Retinal pigment epithelial cell (primary cell): ENCODE results near the gene CD8B2.
"Not testable (repeated sequence)": the region's sequence is repeated elsewhere in the genome, so short reads cannot be mapped to it uniquely, and the experiment has no call there.

ENCODE experiments used
- DNase-seq: peaks from one replicate; pipeline ENCODE4 v3.0.0-alpha.2; 2010; ENCODE audit warnings: low read depth
- H3K4me3 ChIP-seq: 2 replicates; pipeline ENCODE4 v1.5.1; 2011; ENCODE audit warnings: mild to moderate bottlenecking, low read length, control low read depth, moderate library complexity
- TF ChIP-seq, protein P1 (sequence below): conservative IDR thresholded peaks from 2 replicates; pipeline ENCODE4 v1.5.1; 2011; ENCODE audit warnings: low read depth, low read length, control low read depth, inconsistent platforms

The CD8B2 gene

DNA sequence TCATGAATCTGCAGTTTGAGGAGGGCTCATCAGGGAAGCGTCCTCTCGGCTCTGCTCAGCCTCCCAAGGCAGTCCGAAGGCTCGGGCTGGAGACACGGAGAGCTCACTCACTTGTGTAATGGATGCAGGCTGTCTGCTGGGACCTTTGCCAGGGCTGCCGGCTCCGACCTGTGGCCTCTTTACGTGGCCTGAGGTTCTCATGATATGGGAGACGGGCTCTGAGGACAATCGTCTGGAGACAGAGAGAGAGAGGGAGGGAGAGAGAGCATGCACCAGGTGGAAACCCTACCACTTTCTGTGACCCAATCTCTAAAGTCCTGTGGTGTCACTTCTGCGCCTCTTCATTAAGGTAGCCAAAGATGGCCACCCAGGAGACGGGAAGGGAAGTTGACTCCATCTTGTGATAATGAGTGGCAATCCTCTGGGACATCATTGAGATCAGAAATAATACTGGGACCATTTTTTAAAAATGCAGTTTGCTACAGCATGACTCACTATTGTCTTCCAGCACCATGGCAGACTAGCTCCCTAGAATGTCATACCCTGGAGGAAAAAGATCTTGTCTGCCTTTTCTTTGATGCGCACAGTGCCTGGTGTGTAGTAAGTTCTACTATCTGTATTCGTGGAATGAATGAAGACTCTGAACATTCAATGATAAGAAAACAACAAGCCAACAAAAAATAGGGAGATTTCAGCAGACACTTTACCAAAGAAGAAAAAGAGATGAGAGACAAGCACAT is 60.2 kb downstream of the CD8B2 start:
- TF ChIP-seq, protein P1, sequence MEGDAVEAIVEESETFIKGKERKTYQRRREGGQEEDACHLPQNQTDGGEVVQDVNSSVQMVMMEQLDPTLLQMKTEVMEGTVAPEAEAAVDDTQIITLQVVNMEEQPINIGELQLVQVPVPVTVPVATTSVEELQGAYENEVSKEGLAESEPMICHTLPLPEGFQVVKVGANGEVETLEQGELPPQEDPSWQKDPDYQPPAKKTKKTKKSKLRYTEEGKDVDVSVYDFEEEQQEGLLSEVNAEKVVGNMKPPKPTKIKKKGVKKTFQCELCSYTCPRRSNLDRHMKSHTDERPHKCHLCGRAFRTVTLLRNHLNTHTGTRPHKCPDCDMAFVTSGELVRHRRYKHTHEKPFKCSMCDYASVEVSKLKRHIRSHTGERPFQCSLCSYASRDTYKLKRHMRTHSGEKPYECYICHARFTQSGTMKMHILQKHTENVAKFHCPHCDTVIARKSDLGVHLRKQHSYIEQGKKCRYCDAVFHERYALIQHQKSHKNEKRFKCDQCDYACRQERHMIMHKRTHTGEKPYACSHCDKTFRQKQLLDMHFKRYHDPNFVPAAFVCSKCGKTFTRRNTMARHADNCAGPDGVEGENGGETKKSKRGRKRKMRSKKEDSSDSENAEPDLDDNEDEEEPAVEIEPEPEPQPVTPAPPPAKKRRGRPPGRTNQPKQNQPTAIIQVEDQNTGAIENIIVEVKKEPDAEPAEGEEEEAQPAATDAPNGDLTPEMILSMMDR: no peak
- no peak overlapping the region for H3K4me3 ChIP-seq
- DNase-seq: no peak

DNA sequence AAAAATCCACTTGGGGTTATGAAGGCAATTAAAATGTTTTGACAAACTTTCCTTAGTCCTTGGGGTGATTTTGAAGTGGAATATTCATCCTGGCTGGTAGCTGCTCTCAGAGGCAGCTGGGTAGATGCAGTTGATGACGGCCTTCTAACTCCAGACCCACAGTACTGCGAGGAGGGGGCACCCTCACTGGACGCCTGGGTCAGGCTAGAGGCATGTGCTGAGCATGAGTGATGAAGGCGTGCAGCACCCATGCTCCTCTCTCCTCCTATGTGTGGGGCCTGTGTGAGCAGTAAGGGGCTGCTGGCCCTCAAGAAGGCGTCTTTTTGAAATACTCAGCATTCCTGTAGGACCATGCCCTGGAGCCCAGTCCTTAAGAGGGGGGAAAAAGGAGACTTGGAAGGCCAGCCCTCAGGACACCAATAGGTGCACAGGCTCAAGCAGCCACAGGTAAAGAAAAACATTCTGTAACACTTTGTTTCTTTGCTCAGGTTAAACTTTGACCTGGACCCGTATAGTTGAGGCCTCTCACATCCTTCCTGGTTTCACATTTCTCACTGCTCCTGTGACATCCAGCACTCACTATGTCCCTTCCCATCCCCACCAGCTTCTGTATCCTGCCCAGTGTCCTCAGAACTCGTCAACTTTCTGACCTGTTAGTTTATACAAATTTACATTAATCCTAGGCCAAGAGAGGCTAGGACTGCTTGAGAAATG is 64.4 kb downstream of the CD8B2 start:
- TF ChIP-seq, protein P1: no peak

DNA sequence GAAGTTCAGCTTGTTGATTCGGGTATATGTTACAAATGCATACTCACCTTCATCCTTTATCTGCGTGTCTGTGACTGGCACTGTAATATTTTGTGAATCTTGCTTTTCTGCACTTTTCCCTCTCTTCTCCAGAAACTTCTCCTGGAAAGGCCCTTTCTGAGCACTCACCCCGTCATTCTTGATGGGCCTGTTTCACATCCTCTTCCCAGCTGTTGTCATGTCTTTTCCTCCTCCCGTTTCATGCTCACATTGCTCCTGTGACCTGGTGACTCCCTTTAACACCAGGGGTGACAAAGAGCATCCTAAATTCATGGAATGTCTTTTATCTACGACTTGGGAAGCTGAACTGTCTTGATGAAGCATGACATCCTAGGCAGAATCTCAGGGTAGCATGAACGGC is 65.8 kb downstream of the CD8B2 start:
- TF ChIP-seq, protein P1: no peak
- no peak for DNase-seq
- no peak overlapping the region for H3K4me3 ChIP-seq

More for the DNA sequence above, 64.4 kb downstream of the CD8B2 start:
- DNase-seq: no peak
- no peak overlapping the region for H3K4me3 ChIP-seq

DNA sequence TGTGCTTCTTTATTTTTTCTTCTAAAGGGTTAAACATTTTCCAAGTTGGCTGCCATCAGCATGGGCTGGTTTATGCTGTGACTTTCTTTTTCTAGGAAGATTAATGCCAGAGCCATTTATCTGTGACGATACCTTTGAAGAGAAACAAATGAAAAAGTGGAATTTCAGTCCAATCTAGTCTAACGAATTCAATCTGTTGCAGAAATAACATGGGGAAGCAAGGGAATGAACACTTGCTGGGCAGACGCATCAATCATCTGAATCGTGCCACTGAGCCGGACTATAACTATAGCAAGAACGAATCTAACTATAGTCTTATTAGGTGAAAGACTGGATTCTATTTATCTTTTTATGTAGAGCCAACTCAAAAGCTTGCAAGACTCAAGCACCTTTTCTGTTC is 66.2 kb downstream of the CD8B2 start:
- TF ChIP-seq, protein P1: no peak
- no peak overlapping the region for H3K4me3 ChIP-seq
- no peak for DNase-seq

DNA sequence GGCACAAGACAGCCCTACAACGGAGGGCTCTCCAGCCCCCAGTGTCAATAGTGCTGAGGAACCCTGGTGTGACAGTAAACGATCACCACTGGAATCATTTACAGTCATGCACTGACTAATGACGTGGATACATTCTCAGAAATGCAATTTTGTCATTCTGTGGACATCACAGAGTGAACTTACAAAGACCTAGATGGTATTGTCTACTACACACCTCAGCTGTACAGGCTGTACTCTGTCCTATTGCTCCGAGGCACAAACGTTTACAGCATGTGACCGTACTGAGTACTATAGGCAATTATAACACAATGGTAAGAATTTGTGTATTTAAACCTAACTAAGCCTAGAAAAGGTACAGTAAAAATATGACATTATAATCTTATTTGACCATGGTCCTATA is 67.2 kb downstream of the CD8B2 start:
- no peak for DNase-seq
- H3K4me3 ChIP-seq: no peak overlapping the region
- TF ChIP-seq, protein P1: no peak

DNA sequence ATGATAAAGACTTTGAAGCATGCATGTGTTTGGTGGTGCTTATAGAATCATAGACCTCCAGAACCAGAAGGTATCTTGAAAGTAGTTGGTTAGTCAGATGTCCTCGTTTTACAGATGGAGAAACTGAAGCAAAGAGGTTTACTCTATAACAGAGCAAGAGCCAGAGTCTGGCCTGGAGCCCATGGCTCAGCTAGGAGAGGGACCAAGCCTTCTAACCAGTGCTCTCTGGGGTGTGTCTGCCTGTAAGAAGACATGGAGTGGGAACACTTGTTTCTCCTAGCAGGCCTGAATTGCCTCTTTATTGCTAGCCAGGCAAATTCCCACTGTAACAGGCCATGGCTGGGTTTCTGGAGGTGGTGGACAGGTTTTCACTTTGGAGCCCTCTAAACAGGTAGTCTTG is 67.9 kb downstream of the CD8B2 start:
- no peak overlapping the region for H3K4me3 ChIP-seq
- TF ChIP-seq, protein P1: no peak
- DNase-seq: no peak

DNA sequence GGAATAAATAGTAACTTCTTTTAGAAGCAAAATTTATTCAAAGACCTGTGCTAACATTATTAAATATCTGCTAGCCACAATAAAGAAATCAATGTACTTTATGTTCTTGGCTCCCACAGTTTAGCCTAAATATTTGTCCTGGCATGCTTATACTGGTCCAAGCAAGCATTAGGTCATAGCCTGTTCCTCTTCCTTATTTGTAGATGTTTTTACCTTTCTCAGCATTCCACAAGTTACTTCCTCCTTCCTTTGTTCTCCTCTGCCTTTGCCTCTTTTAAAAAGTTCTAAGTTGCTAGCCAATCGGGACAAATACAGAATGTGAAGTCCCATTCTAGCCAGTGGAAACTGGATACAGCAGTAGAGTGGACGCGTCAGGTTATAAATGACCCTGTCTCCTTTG is 72.6 kb downstream of the CD8B2 start:
- DNase-seq, H3K4me3 ChIP-seq: not testable (repeated sequence)
